Dermis lymphatic vessel endothelial cell (primary cell): ENCODE measurements around the gene ADAT2. TPM values are rescaled to one million over a fixed set of nuclear protein-coding genes. Genes with fewer than 3 reads are reported as not detected.

Experiments
- total RNA-seq: library from RNA; depleted of rRNA; stranded (reverse); fragments of >200 nt; gene quantifications from 2 replicates; pipeline ENCODE4 v1.2.1, GENCODE V29; 2014

Gene ADAT2
- 2.3 and 4.0 TPM in 2 replicates for total RNA-seq

GRCh38 chr6:143450453-143451371, at the start of gene ADAT2, which contains the start of gene PEX3:
Gene ADAT2, minus strand, starts transcription at chr6:143450695. Its CDS starts 37 bp downstream, at chr6:143450658.
Gene PEX3, plus strand, starts transcription at chr6:143450805. Its CDS starts 238 bp downstream, at chr6:143451043.

Other genes starting within 250 kb of the ADAT2 start
- 15.2 and 15.7 TPM in 2 replicates for gene PEX3, start 110 bp upstream of the ADAT2 start, total RNA-seq
- gene FUCA2, start 61.0 kb upstream of the ADAT2 start, total RNA-seq, result 36.4 and 36.8 TPM in 2 replicates
- 208 and 246 TPM in 2 replicates for gene PHACTR2, start 227.3 kb upstream of the ADAT2 start, total RNA-seq